Activated CD8-positive, alpha-beta T cell treated with anti-CD3 and anti-CD28 coated beads for 36 hours (primary cell): ENCODE measurements around the gene KDELR3. TPM values are rescaled to one million over a fixed set of nuclear protein-coding genes. Genes with fewer than 3 reads are reported as not detected.

Experiments used
- ATAC-seq: fragments of 200-7000 bp; cut with Tn5 transposase; one replicate; pipeline ENCODE4 v1.10.0; 2021; ENCODE audit warnings: mild to moderate bottlenecking, moderate library complexity
- CTCF ChIA-PET: fragments of 350-600 bp; sonication (Branson Sonifier 250); formaldehyde crosslinking; loops from one replicate; lab custom pipeline; 2021; ENCODE audit warnings: antibody characterized with exemption; lab: Charles Lee
- POLR2A ChIA-PET: fragments of 350-600 bp; sonication (Branson Sonifier 250); formaldehyde crosslinking; loops from one replicate; lab custom pipeline; 2021; ENCODE audit warnings: antibody characterized with exemption; lab: Charles Lee
- DNase-seq: peaks from one replicate; pipeline ENCODE4 v3.0.0-alpha.2; 2020
- H3K27ac Mint-ChIP-seq: one replicate; pipeline ENCODE4 v1.8.0; 2021; ENCODE audit warnings: mild to moderate bottlenecking, mixed read lengths
- H3K27me3 Mint-ChIP-seq: one replicate; pipeline ENCODE4 v1.8.0; 2021; ENCODE audit warnings: mixed read lengths
- H3K36me3 Mint-ChIP-seq: one replicate; pipeline ENCODE4 v1.8.0; 2021; ENCODE audit warnings: low read depth, mixed read lengths
- H3K4me1 Mint-ChIP-seq: one replicate; pipeline ENCODE4 v1.8.0; 2021; ENCODE audit warnings: low read depth, mixed read lengths
- H3K4me3 Mint-ChIP-seq: one replicate; pipeline ENCODE4 v1.8.0; 2021; ENCODE audit warnings: mild to moderate bottlenecking, moderate library complexity, mixed read lengths
- H3K9me3 Mint-ChIP-seq: one replicate; pipeline ENCODE4 v1.8.0; 2021; ENCODE audit warnings: mixed read lengths
- CTCF ChIP-seq: fragments of 200-600 bp; IDR thresholded peaks from one replicate; pipeline ENCODE4 v1.8.0; 2022; ENCODE audit warnings: antibody characterized with exemption, mild to moderate bottlenecking
- intact Hi-C: fragments of 100-400 bp; cut with micrococcal nuclease; formaldehyde crosslinking; loops from one replicate; pipeline ENCODE4 v1.10.0; 2022
- total RNA-seq, 2 experiments: library from RNA; stranded (reverse); gene quantifications; one replicate each; pipeline ENCODE4 v1.2.3, GENCODE V29; 2021

The KDELR3 gene
- total RNA-seq, 2 experiments from 2014 or later: 1.7 to 2.1 TPM

- H3K36me3 Mint-ChIP-seq: no peaks in the 10 kb centered on the region
- H3K4me3 Mint-ChIP-seq: no peak overlapping the region
- intact Hi-C loops: no loop called here
- POLR2A ChIA-PET: no interaction called here
- ATAC-seq: no peak
- H3K27me3 Mint-ChIP-seq: peaks cover 35% of the 10 kb centered on the region
- H3K9me3 Mint-ChIP-seq: no peaks in the 10 kb centered on the region
- H3K27ac Mint-ChIP-seq: no peak overlapping the region
- CTCF ChIA-PET: no interaction called here
- TF ChIP-seq CTCF: no peak
- DNase-seq: no peak
- peaks cover 6% of the 10 kb centered on the region for H3K4me1 Mint-ChIP-seq
Observed at GRCh38 chr22:38449776-38450175, 18.1 kb upstream of the KDELR3 start.

GRCh38 chr22:38450234-38450797 is 17.6 kb upstream of the KDELR3 start:
- intact Hi-C loops: no loop called here
- POLR2A ChIA-PET: no interaction called here
- H3K9me3 Mint-ChIP-seq: no peaks in the 10 kb centered on the region
- CTCF ChIA-PET: no interaction called here
- no peak for TF ChIP-seq CTCF
- ATAC-seq (no peak), DNase-seq (no peak)
- H3K27me3 Mint-ChIP-seq: peaks cover 35% of the 10 kb centered on the region
- H3K36me3 Mint-ChIP-seq: no peaks in the 10 kb centered on the region
- H3K4me1 Mint-ChIP-seq: peaks cover 6% of the 10 kb centered on the region
- H3K4me3 Mint-ChIP-seq: no peak overlapping the region
- no peak overlapping the region for H3K27ac Mint-ChIP-seq

GRCh38 chr22:38451404-38451803 is 16.5 kb upstream of the KDELR3 start:
- CTCF ChIA-PET: no interaction called here
- POLR2A ChIA-PET: no interaction called here
- Mint-ChIP-seq H3K4me3 (no peak overlapping the region), H3K36me3 (no peaks in the 10 kb centered on the region), H3K27me3 (peaks cover 38% of the 10 kb centered on the region), H3K9me3 (no peaks in the 10 kb centered on the region), H3K4me1 (peaks cover 8% of the 10 kb centered on the region), H3K27ac (no peak overlapping the region)
- ATAC-seq (no peak), DNase-seq (no peak)
- intact Hi-C loops: no loop called here
- TF ChIP-seq CTCF: no peak

- CTCF ChIA-PET: no interaction called here
- DNase-seq: no peak
Observed at GRCh38 chr22:38451864-38452263, 16.0 kb upstream of the KDELR3 start.

More at GRCh38 chr22:38451864-38452263, 16.0 kb upstream of the KDELR3 start:
- H3K27ac Mint-ChIP-seq: no peak overlapping the region
- ATAC-seq: no peak
- POLR2A ChIA-PET: no interaction called here
- H3K36me3 Mint-ChIP-seq: no peaks in the 10 kb centered on the region
- H3K9me3 Mint-ChIP-seq: no peaks in the 10 kb centered on the region
- no peak overlapping the region for H3K4me3 Mint-ChIP-seq
- intact Hi-C loops: no loop called here
- H3K4me1 Mint-ChIP-seq: peaks cover 11% of the 10 kb centered on the region
- TF ChIP-seq CTCF: no peak
- H3K27me3 Mint-ChIP-seq: peaks cover 42% of the 10 kb centered on the region
